Ascending aorta (tissue), 2 donors: Measurements from ENCODE around the gene SCD5. TPM values are rescaled to one million over a fixed set of nuclear protein-coding genes. Genes with fewer than 3 reads are reported as not detected.

Experiments used
- DNase-seq, 2 donors: peaks; one replicate each; pipeline ENCODE4 v3.0.0-alpha.2; 2019; ENCODE audit warnings: low spot score in 2 of 2
- H3K27ac ChIP-seq, 2 donors: fragments of 200-600 bp; sonication (generic); one replicate each; pipeline ENCODE4 v1.5.1; 2016 to 2017; ENCODE audit warnings: mild to moderate bottlenecking in 1 of 2
- H3K27me3 ChIP-seq: fragments of 200-600 bp; sonication (generic); one replicate; pipeline ENCODE4 v1.5.1; 2017
- H3K36me3 ChIP-seq, 2 donors: fragments of 200-600 bp; sonication (generic); one replicate each; pipeline ENCODE4 v1.5.1; 2016
- H3K4me1 ChIP-seq, 2 donors: fragments of 200-600 bp; sonication (generic); one replicate each; pipeline ENCODE4 v1.5.1; 2016 to 2017; ENCODE audit warnings: mild to moderate bottlenecking in 1 of 2
- H3K4me3 ChIP-seq, 2 donors: fragments of 200-600 bp; sonication (generic); one replicate each; pipeline ENCODE4 v1.5.1; 2016 to 2017; ENCODE audit warnings: mild to moderate bottlenecking in 1 of 2
- H3K9me3 ChIP-seq, 2 donors: fragments of 200-600 bp; sonication (generic); one replicate each; pipeline ENCODE4 v1.5.1; 2016
- CTCF ChIP-seq, 3 experiments: fragments of 200-600 bp in 2 of 3; fragments of 450-650 bp in 1 of 3; sonication (generic) in 2 of 3; IDR thresholded peaks; one replicate each; pipeline ENCODE4 v1.5.1; 2016 to 2019; ENCODE audit warnings: antibody characterized with exemption in 3 of 3, mild to moderate bottlenecking in 1 of 3, moderate library complexity in 1 of 3
- intact Hi-C: fragments of 100-400 bp; cut with DNase I; formaldehyde crosslinking; loops from one replicate; pipeline ENCODE4 v1.15.1; 2023
- total RNA-seq: library from RNA; depleted of rRNA; stranded (reverse); fragments of >200 nt; gene quantifications from one replicate; pipeline ENCODE4 v1.1.0, GENCODE V29; 2016

Gene SCD5
- total RNA-seq, 1 donor from 2014 or later, result 28.0 TPM

- DNase-seq, result no peak
- intact Hi-C loops, result no loop called here
- no peaks in the 10 kb centered on the region for H3K4me1 ChIP-seq
Observed at GRCh38 chr4:82644734-82645126, 153.9 kb downstream of the SCD5 start.

GRCh38 chr4:82643994-82644733 lies 154.4 kb downstream of the SCD5 start:
- Histone ChIP-seq H3K4me3 (no peak overlapping the region), H3K27ac (no peak overlapping the region), H3K36me3 (no peaks in the 10 kb centered on the region), H3K9me3 (no peaks in the 10 kb centered on the region), H3K4me1 (no peaks in the 10 kb centered on the region), H3K27me3 (no peaks in the 10 kb centered on the region)
- no peak for TF ChIP-seq CTCF (IDR thresholded peaks at IDR 0.05)
- intact Hi-C loops, result no loop called here
- no peak for DNase-seq

More at GRCh38 chr4:82644734-82645126, 153.9 kb downstream of the SCD5 start:
- Histone ChIP-seq H3K27me3 (no peaks in the 10 kb centered on the region), H3K36me3 (peaks cover 0 to 2% of the 10 kb centered on the region in 2 donors), H3K9me3 (no peaks in the 10 kb centered on the region), H3K27ac (no peak overlapping the region), H3K4me3 (no peak overlapping the region)
- TF ChIP-seq CTCF (IDR thresholded peaks at IDR 0.05), result no peak

- Histone ChIP-seq H3K27ac (no peak overlapping the region), H3K4me1 (no peaks in the 10 kb centered on the region), H3K9me3 (no peaks in the 10 kb centered on the region), H3K27me3 (no peaks in the 10 kb centered on the region), H3K36me3 (no peaks in the 10 kb centered on the region), H3K4me3 (no peak overlapping the region)
- DNase-seq, result no peak
- intact Hi-C loops, result no loop called here
- no peak for TF ChIP-seq CTCF (IDR thresholded peaks at IDR 0.05)
Observed at GRCh38 chr4:82642331-82642730, 156.3 kb downstream of the SCD5 start.

- no peaks in the 10 kb centered on the region for H3K4me1 ChIP-seq
- H3K27ac ChIP-seq, result no peak overlapping the region
- TF ChIP-seq CTCF (IDR thresholded peaks at IDR 0.05), result no peak
- no peak overlapping the region for H3K4me3 ChIP-seq
- H3K27me3 ChIP-seq, result no peaks in the 10 kb centered on the region
- DNase-seq, result no peak
- intact Hi-C loops, result no loop called here
- H3K36me3 ChIP-seq, result no peaks in the 10 kb centered on the region
- H3K9me3 ChIP-seq, result no peaks in the 10 kb centered on the region
Observed at GRCh38 chr4:82640540-82640939, 158.1 kb downstream of the SCD5 start.

- Histone ChIP-seq H3K4me1 (no peaks in the 10 kb centered on the region), H3K36me3 (peaks cover 0 to 1% of the 10 kb centered on the region in 2 donors), H3K9me3 (no peaks in the 10 kb centered on the region), H3K4me3 (no peak overlapping the region), H3K27me3 (no peaks in the 10 kb centered on the region), H3K27ac (no peak overlapping the region)
- intact Hi-C loops, result no loop called here
- DNase-seq, result no peak
- TF ChIP-seq CTCF (IDR thresholded peaks at IDR 0.05), result no peak
Observed at GRCh38 chr4:82639971-82640370, 158.6 kb downstream of the SCD5 start.
